NCI-H2107 treated with DMSO at 0.1 percent for 48 hours (cell line): ENCODE data around the gene C1QTNF3.

Experiments used
- DNase-seq: peaks from one replicate; lab custom pipeline; 2025; ENCODE audit not compliant: unreplicated experiment; lab: John Stamatoyannopoulos, UW

The C1QTNF3 gene

DNA sequence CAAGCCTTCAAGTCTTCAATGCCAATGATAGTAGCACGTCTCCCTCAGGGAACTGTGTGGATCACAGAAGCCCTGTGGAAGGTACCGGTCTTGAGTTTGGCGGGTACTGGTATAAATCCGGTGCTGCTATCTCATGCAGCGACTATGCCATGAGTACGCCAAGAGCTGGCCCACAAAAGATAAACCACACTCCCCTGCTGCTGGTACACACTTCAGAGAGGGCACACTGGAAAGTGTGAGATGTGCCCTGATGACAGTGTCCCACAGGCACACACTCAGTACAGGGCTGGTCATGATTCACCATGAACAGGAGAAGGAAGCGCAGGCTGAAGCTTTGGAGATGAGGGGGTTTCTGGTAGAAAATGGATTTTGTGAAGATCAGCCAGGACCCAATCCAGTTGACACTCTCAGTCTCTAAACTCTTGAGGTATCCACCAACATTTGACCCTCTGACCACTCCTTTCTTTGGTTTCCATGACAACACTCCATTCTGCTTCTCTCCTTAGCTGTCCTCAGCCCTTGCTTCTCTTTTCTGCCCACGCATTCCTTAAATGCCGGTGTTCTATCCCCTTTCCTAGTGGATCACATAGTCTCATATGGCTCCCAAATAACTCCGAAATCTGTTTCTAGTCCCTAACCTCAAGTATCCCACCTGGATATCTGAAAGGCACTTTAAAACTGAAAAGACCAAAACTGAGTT, 40.2 kb downstream of the C1QTNF3 start:
- no peak for DNase-seq

DNA sequence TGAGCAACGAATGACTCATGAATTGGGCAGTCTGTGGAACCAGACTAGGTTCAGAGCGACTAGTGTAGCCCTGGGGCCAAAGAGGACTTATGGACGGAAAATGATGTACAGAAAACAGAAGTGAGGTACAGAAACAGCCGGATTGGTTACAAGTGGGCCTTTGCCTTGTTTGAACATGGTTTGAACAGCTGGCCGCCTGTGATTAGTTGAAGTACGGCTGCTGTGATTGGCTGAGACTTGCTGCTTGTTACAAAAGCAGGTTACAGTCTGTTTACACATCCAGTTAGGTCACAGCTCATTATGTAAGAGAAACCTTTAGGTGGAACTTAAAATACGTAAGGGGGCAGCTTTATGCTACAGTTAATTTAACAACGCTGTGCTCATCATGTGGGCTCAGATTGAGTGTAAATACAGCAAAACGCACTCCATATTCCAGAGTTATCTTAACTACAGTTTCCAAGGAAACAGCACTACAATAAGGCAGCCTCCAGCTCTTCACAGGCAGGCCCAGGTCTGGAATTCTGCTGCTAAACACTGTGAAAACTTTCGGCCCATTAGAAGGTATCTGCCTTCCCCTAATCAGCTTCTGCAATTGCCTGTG, 41.7 kb downstream of the C1QTNF3 start:
- peak; percentile 96 for DNase-seq

- no peak for DNase-seq
These were observed 43.0 kb downstream of the C1QTNF3 start for GRCh38 chr5:33999978-34000377.

- peak; percentile 88 for DNase-seq
These were observed 45.6 kb downstream of the C1QTNF3 start for GRCh38 chr5:33997331-33997983.

DNA sequence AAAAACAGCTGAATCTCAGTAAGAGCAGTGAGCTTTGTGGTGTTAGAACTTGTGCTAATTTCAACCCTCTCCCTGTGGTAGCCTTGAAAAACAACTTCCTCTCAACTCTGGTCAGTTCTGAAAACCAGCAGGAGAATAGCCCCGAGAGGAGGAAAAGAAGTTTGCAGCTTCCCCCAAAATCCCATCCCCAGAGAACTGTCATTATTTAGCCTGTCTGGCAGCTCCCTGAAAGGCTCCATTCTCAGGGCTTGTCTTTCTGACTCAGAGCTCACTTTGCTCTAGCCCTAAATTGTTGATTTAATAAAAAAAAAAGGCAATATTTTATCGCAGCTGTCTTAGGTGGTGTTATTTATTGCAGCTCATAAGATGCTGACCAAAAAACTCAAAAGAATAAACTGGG, 47.1 kb downstream of the C1QTNF3 start:
- no peak for DNase-seq

DNA sequence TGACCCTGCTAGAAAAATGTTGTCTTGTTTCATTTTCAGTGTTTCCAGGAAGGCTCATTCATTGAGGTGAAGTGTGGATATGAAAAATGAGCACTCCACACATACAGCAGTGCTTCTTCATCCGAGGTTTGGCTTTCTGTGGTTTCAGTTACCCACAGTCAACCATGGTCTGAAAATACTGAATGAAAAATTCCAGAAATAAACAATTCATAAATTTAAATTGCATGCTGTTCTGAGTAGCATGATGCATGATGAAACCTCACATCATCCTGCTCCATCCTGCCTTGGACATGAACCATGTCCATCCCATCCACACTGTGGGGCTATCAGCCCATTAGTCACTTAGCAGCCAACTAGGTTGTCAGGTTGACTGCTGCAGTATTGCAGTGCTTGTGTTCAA, 48.2 kb downstream of the C1QTNF3 start:
- peak; percentile 49 for DNase-seq

DNA sequence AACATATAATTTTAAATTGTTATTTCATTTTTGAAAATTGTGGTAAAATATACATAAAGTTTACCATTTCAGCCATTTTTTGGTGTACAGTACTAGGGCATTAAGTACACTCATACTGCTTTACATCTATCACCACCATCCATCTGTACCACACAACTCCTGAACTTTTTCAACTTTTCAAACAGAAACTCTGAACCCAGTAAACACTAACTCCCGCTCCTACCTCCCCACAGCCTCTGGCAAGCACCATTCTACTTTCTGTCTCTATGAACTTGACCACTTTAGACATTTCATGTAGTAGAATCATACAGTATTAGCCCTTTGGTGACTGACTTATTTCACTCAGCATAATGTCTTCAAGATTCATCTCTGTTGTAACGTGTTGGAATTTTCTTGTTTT, 50.1 kb downstream of the C1QTNF3 start:
- no peak for DNase-seq

GRCh38 chr5:33985447-33985846, 57.6 kb downstream of the C1QTNF3 start:
- DNase-seq = no peak

- DNase-seq = no peak
These were observed 58.3 kb downstream of the C1QTNF3 start, which contains the start of gene SLC45A2 for GRCh38 chr5:33984671-33985124. Gene SLC45A2 (minus strand): TSS chr5:33984693. CDS start chr5:33984583, 110 bp downstream.

DNA sequence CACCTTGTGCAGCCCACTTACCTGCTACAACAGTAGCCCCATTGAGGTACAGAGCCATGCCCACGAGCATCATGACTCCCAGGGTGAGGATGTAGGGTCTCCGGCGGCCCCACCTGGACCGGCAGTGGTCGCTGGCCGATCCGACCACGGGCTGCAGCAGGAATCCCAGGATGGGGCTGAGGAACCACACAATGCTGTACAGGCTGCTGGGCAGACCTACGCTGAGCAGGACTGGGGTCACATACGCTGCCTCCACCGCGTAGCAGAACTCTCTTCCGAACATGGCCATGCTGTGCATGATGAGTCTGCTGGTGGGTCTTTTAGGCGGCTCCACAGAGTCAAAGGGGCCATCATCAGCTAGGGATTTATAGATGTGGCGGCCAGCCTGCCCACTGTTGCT, 58.8 kb downstream of the C1QTNF3 start:
- DNase-seq = no peak

DNA sequence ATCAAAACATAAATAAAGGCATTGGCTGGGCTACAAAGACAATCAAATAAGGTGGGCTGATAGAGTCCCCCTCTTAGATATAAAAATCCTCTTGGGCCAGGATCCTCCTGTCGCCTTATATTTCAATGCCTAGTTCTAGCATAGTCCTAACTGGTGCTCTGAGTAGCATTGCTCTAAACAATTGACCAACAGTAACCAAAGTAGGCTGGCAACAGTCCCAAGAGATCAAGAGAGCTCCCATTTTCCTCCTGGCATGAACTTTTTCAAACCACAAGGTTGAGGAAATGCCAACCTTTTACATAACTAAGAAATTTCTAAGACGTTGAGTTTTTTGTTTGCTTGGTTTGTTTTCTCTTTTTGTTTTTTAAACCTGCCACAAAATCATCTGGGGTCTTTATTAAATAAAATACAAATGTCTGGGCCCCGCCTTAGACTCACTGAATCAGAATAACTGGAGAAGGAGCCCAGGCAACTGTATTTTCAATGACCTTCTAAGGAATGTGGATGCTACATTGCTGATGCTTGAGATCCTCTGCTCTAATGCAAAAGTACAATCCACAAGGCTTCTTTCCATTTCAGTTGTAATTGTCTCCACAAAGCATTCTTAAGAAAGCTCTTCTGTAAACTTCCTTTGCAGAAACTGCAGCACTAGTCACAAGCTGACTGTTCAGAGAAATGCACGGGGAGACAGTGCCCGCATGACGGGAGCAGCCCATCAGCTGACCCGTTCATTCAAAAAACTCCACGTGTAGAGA, 61.4 kb downstream of the C1QTNF3 start:
- DNase-seq = no peak

DNA sequence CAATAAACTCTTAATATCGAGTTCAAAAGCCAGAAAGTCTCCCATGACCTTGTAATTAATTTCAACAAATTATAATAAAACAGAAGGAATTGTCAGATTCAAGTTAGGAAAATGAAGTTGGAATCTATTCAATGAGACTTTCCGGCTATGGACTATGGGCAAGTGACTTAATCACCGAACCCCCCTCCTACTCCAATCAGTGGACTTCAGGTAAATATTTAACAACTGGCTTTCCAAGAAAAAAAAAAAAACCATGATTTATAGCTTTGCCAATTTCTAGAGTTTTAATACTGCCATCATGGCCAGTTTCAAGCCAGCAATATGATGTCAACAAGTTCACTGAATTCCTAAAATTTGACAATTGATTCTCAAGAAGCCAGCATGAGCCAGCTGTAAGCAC, 63.0 kb downstream of the C1QTNF3 start:
- no peak for DNase-seq

GRCh38 chr5:33978306-33978705, 64.7 kb downstream of the C1QTNF3 start:
- DNase-seq = no peak

GRCh38 chr5:33976307-33976706, 66.7 kb downstream of the C1QTNF3 start:
- DNase-seq = no peak

DNA sequence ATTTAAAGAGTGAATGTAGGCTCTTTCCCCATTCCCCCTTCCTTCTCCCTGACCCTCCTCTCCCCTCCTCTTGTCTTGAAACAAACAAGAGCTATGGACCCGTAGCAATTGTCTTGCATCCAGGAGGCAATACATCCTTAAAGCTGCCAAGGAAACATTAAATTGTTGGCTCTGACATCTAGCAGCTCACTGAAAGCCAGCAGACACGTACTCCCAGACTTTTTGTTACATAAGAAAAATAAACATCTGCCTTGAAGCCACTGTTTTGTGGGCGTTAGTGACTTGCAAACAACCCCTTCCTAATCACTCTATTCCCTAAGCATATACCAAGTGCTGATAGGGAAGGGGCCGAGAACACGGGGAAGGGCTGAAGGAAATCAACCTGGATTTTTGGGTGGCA, 67.2 kb downstream of the C1QTNF3 start:
- no peak for DNase-seq

- no peak for DNase-seq
These were observed 69.7 kb downstream of the C1QTNF3 start for GRCh38 chr5:33973271-33973670.

- DNase-seq = peak; percentile 33
These were observed 73.2 kb downstream of the C1QTNF3 start for GRCh38 chr5:33969572-33970452.

DNA sequence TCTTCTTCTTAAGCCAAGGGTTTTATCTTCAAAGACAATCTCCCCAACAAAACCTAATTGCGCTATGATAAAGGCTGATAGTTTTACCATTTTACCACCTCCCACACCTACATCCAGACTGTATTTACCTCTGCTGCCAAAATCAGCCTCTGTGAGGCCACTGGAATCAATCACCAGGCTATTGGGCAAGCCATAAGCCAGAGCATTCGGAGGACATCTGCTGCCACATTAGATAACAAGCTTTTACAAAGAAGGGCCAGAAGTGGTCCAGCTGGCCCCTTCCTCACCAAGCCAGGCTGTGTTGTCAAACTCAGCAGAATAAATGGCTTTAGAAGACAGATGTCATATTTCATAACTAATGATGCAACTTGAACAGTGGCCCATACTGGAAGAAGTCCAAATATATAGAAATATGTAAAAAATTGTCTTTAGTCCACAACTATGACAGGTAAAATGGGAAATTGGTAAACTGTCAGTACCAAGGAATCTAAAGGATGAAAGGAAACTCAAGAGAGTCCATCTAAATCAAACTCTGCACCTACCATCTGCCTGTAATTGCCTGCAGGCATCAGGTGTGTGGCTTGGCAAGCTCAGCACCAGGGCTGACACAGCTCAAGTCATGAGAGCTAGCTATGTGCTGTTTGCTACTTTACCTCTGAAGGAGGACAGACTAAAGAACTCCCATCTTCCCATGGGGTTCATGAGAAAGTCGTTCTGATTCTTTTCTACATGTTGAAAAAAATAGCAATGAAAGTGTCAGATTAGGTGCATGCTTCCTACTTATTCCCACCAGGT, 74.6 kb downstream of the C1QTNF3 start:
- DNase-seq = peak; percentile 8
